K562 (cell line): ENCODE results near the gene VEZF1. TPM values are rescaled to one million over a fixed set of nuclear protein-coding genes. Genes with fewer than 3 reads are reported as not detected.

Source experiments
- ATAC-seq: fragments of 200-7000 bp; cut with Tn5 transposase; 3 replicates; pipeline ENCODE4 v1.9.1; 2020; ENCODE audit warnings: moderate library complexity
- BruUV-seq: library from RNA; stranded (reverse); fragments of 400-500 nt; replicated peaks from 2 replicates; lab custom pipeline; 2021; lab: Mats Ljungman, UMichigan
- CTCF ChIA-PET: fragments of 300-600 bp; formaldehyde crosslinking; extraction: SDS; loops from one replicate; lab custom pipeline; 2021; ENCODE audit warnings: low intra/inter-chr PET ratio; lab: Yijun Ruan, JAX
- POLR2A ChIA-PET: fragments of 300-600, 350-650 bp; sonication (Branson Sonifier 250); formaldehyde crosslinking; extraction: SDS; loops from one replicate; lab custom pipeline; 2021; ENCODE audit warnings: antibody characterized with exemption, inconsistent platforms; lab: Yijun Ruan, JAX
- DNase-seq, 4 experiments: peaks; one replicate each; pipeline versions ENCODE4 v3.0.0 to v3.0.0-alpha.2; 2011 to 2018; ENCODE audit warnings: low spot score in 3 of 4, mixed read lengths in 3 of 4; ENCODE audit errors: extremely low read depth in 1 of 4
- FAIRE-seq: peaks from 2 replicates; lab custom pipeline; 2011; peaks lifted over from hg19 to GRCh38; lab: Jason Lieb, UNC
- H2AFZ ChIP-seq: 2 replicates; pipeline ENCODE4 v1.6.0; 2011; ENCODE audit warnings: low read depth, low read length, control low read depth, inconsistent platforms
- H3K27ac ChIP-seq: fragments of 200-600 bp; 3 replicates; pipeline ENCODE4 v1.8.0; 2011; ENCODE audit warnings: low read depth, mild to moderate bottlenecking, control low read depth, inconsistent platforms, low read length, moderate library complexity, mixed read lengths; ENCODE audit errors: extremely low read depth
- H3K27me3 ChIP-seq, 2 experiments: fragments of 300-600 bp in 1 of 2; 2 replicates in 1 of 2; 3 replicates in 1 of 2; pipeline versions ENCODE4 v1.6.0 to v1.8.0; 2011; ENCODE audit warnings: inconsistent platforms in 2 of 2, low read length in 2 of 2, mild to moderate bottlenecking in 1 of 2, mixed read lengths in 1 of 2, moderate library complexity in 1 of 2; ENCODE audit not compliant: control insufficient read depth in 2 of 2, insufficient read depth in 2 of 2
- H3K36me3 ChIP-seq: fragments of 300-600 bp; 3 replicates; pipeline ENCODE4 v1.8.0; 2011; ENCODE audit warnings: mild to moderate bottlenecking, low read length, inconsistent platforms; ENCODE audit not compliant: control insufficient read depth, insufficient read depth
- H3K4me1 ChIP-seq, 2 experiments: fragments of 200-600 bp in 1 of 2; replicated peaks in 1 of 2; 2 replicates in 1 of 2; 3 replicates in 1 of 2; pipeline versions ENCODE4 v1.5.1 to v1.8.0; 2011; ENCODE audit warnings: inconsistent platforms in 2 of 2, low read length in 2 of 2, mild to moderate bottlenecking in 1 of 2, mixed read lengths in 1 of 2, moderate library complexity in 1 of 2; ENCODE audit not compliant: control insufficient read depth in 2 of 2, insufficient read depth in 2 of 2
- H3K4me2 ChIP-seq: 2 replicates; pipeline ENCODE4 v1.6.1; 2011; ENCODE audit warnings: low read length, control low read depth, inconsistent platforms, mixed read lengths; ENCODE audit not compliant: insufficient read depth
- H3K4me3 ChIP-seq: fragments of 200-600 bp; sonication (generic), shearing (Covaris generic); 2 replicates; pipeline ENCODE4 v1.5.1; 2016; ENCODE audit warnings: control low read depth, inconsistent platforms
- H3K79me2 ChIP-seq: fragments of 200-600 bp; 3 replicates; pipeline ENCODE4 v1.8.0; 2011; ENCODE audit warnings: low read length, inconsistent platforms; ENCODE audit not compliant: control insufficient read depth, insufficient read depth
- H3K9ac ChIP-seq, 2 experiments: 2 replicates each; pipeline versions ENCODE4 v1.6.0 to v1.6.1; 2011; ENCODE audit warnings: low read depth in 2 of 2, low read length in 2 of 2, control low read depth in 1 of 2, inconsistent platforms in 1 of 2, mild to moderate bottlenecking in 1 of 2, mixed read lengths in 1 of 2; ENCODE audit not compliant: insufficient read depth in 1 of 2
- H3K9me1 ChIP-seq: one replicate; pipeline ENCODE4 v1.6.0; 2011; ENCODE audit warnings: inconsistent platforms, mild to moderate bottlenecking, low read length, moderate library complexity; ENCODE audit not compliant: control insufficient read depth, insufficient read depth
- H3K9me3 ChIP-seq: replicated peaks from 2 replicates; pipeline ENCODE4 v1.5.1; 2011; ENCODE audit warnings: low read depth, low read length, inconsistent platforms; ENCODE audit not compliant: control insufficient read depth, insufficient read depth
- H4K20me1 ChIP-seq: replicated peaks from 2 replicates; pipeline ENCODE4 v1.6.1; 2011; ENCODE audit warnings: low read length, inconsistent platforms, mixed read lengths; ENCODE audit not compliant: control insufficient read depth, insufficient read depth
- HNRNPUL1 ChIP-seq: fragments of 200-400 bp; formaldehyde crosslinking; IDR thresholded peaks from 2 replicates; pipeline ENCODE4 v1.6.1; 2017; ENCODE audit warnings: low read length
- MIER1 ChIP-seq: fragments of 450-650 bp; IDR thresholded peaks from 2 replicates; pipeline ENCODE4 v1.6.1; 2016; ENCODE audit warnings: antibody characterized with exemption, mild to moderate bottlenecking, low read depth
- NFIX ChIP-seq: fragments of 250-450 bp; sonication (Bioruptor Pico); IDR thresholded peaks from 2 replicates; pipeline ENCODE4 v1.4.0; 2020; ENCODE audit warnings: low read depth, mild to moderate bottlenecking, moderate library complexity
- PHTF2 ChIP-seq: fragments of 250-450 bp; sonication (Bioruptor Pico); IDR thresholded peaks from 2 replicates; pipeline ENCODE4 v1.5.0; 2021; ENCODE audit warnings: mild to moderate bottlenecking
- PTBP1 ChIP-seq: fragments of 200-400 bp; formaldehyde crosslinking; IDR thresholded peaks from 2 replicates; pipeline ENCODE4 v1.6.1; 2017; ENCODE audit warnings: low read depth, low read length
- SREBF1 ChIP-seq: fragments of 150-350 bp; IDR thresholded peaks from 2 replicates; pipeline ENCODE4 v1.6.1; 2014; ENCODE audit warnings: antibody characterized with exemption, low read depth, low read length, borderline replicate concordance
- TEAD2 ChIP-seq: fragments of 450-650 bp; IDR thresholded peaks from 2 replicates; pipeline ENCODE4 v1.6.1; 2016; ENCODE audit warnings: missing genetic modification characterization, control low read depth, missing compliant biosample characterization
- TFAM ChIP-seq: fragments of 250-450 bp; sonication (Bioruptor Pico); conservative IDR thresholded peaks from 2 replicates; pipeline ENCODE4 v1.5.0; 2021; ENCODE audit warnings: mild to moderate bottlenecking, moderate library complexity
- TFE3 ChIP-seq: fragments of 450-650 bp; formaldehyde crosslinking; IDR thresholded peaks from 2 replicates; pipeline ENCODE4 v1.4.0; 2020; ENCODE audit warnings: mild to moderate bottlenecking, mixed read lengths
- ZNF778 ChIP-seq: fragments of 450-650 bp; formaldehyde crosslinking; IDR thresholded peaks from 2 replicates; pipeline ENCODE4 v1.4.0; 2020; ENCODE audit warnings: mild to moderate bottlenecking, moderate library complexity
- WGBS: fragments of 100-300 bp; shearing (Covaris generic); methylation state at CpG from one replicate; pipeline ENCODE4 v1.1.6; 2016; ENCODE audit warnings: low coverage, mixed read lengths; ENCODE audit not compliant: insufficient coverage; ENCODE audit errors: missing lambda C conversion rate; 5-methylcytosine and 5-hydroxymethylcytosine counted together
- in situ Hi-C: fragments of 300-500 bp; cut with MboI; formaldehyde crosslinking; loops from 4 replicates; pipeline ENCODE4 v1.15.0; 2018; ENCODE audit warnings: inconsistent platforms, mixed read lengths
- intact Hi-C: fragments of 100-400 bp; cut with micrococcal nuclease; formaldehyde crosslinking; loops from 2 replicates; pipeline ENCODE4 v1.14.2; 2022
- polyA plus RNA-seq, 8 experiments: library from polyadenylated mRNA; depleted of rRNA in 4 of 8; stranded (reverse) in 5 of 8; unstranded in 3 of 8; fragments of >200 nt; fragmentation: Nextera tagmentation in 2 of 8; fragmentation: Illumina TruSeq in 1 of 8; extraction: Ambion mirVana in 2 of 8; extraction: Trizol in 1 of 8; gene quantifications; 2 replicates each; pipeline versions ENCODE4 v1.2.1 to v1.2.3, GENCODE V29; 2011 to 2014; ENCODE audit warnings: inconsistent platforms in 1 of 8, missing spikeins in 1 of 8
- total RNA-seq, 7 experiments: library from RNA; depleted of rRNA in 6 of 7; stranded (reverse); fragments of >200 nt in 6 of 7; fragmentation: Illumina TruSeq in 2 of 7; extraction: Trizol in 2 of 7; gene quantifications; 2 replicates each; pipeline versions ENCODE4 v1.2.1 to v1.2.3, GENCODE V29; 2011 to 2021; ENCODE audit warnings: low replicate concordance in 1 of 7

The VEZF1 gene
- total and polyA plus RNA-seq, 9 of the 15 experiments (the other 6 are each of a cell fraction or from before 2014, with no cell fraction given), result 9.5 to 33.4 (median 22.1) TPM

DNA sequence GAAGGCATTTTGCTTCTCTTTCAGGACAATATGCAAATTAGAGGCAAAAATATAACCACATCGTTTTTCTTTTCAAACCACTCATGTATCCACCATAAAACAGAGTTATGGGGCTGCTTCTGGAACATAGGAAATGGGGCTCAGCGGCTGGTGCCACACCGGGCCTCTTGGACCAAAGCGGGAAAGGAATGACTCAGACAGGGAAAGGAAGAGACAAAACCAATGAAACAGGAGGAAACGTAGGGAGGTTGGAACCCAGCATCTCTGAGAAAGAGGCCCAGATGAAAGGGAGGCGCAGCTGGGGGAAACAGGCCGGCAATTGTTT is 61.4 kb downstream of the VEZF1 start:
- TF ChIP-seq PTBP1, result no peak
- intact Hi-C loops, result no loop called here
- in situ Hi-C loops, result no loop called here
- no peaks in the 10 kb centered on the region for H3K36me3 ChIP-seq
- H3K4me1 ChIP-seq, result no peaks in the 10 kb centered on the region
- ChIA-PET CTCF (no interaction called here), POLR2A (interaction anchor here (0.5 kb wide), 1 partner anchor 15 kb away, joined by 3 read pairs; no protein-coding TSS in a partner anchor)
- 12% methylated on average over 5 of the region's 7 CpGs for WGBS
- H3K9ac ChIP-seq, result no peak overlapping the region
- H3K4me3 ChIP-seq, result no peak overlapping the region
- DNase-seq, result no peak
- peaks cover 2% of the 10 kb centered on the region for H3K9me1 ChIP-seq
- peaks cover 48 to 71% of the 10 kb centered on the region in 2 experiments for H3K27me3 ChIP-seq
- no peak overlapping the region for H3K27ac ChIP-seq
- no peak for ATAC-seq
- FAIRE-seq, result no peak
- no peak overlapping the region for H2AFZ ChIP-seq
- no peaks in the 10 kb centered on the region for H3K79me2 ChIP-seq
- no peak overlapping the region for H3K4me2 ChIP-seq
- BruUV-seq, result no TSS peak
- peaks cover 5% of the 10 kb centered on the region for H4K20me1 ChIP-seq
- H3K9me3 ChIP-seq, result no peaks in the 10 kb centered on the region

DNA sequence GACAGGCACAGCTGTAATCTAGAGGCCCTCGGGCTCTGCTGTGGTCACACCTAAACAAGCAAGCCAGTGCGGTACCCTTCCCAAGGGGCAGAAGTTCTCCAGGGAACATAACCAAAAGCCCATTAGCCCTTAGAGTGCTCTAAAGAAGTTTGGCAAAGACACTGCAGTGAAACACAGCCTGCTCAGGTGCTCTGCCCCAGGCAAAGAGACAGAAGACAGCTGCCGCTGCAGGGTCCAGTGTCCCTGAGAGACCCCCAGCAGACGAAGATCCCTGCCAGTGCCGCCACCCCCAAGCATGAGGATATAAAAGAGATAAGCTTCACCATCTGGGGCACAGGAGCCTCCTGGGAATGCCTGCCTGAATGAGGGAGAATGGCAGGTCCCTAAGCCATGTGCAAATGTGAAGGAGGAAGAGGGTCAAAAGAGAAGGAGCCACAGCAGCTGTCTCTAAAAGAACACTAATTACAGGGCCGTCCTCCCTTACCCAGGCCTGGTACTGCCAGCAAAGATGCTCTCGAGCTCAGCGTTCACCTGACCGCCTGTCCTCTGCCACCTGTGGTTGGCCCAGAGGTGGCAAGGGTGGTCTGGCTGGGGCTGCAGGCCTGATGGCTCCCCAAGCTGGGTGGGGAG is 62.6 kb downstream of the VEZF1 start:
- intact Hi-C loops (no loop called here), in situ Hi-C loops (no loop called here)
- ChIA-PET CTCF (no interaction called here), POLR2A (interaction anchor here (0.6 to 1.1 kb wide), 5 partner anchors 9 to 695 kb away, joined by 3 to 4 read pairs (median 3); no protein-coding TSS in a partner anchor)
- no TSS peak for BruUV-seq
- Histone ChIP-seq H3K4me2 (no peak overlapping the region), H3K27ac (no peak overlapping the region), H3K4me3 (no peak overlapping the region), H3K4me1 (no peaks in the 10 kb centered on the region), H4K20me1 (peaks cover 5% of the 10 kb centered on the region), H3K79me2 (no peaks in the 10 kb centered on the region), H3K9me3 (no peaks in the 10 kb centered on the region), H3K9ac (no peak overlapping the region), H2AFZ (no peak overlapping the region), H3K36me3 (no peaks in the 10 kb centered on the region), H3K27me3 (peaks cover 36 to 71% of the 10 kb centered on the region in 2 experiments), H3K9me1 (no peaks in the 10 kb centered on the region)
- DNase-seq (no peak), FAIRE-seq (no peak), ATAC-seq (no peak)
- WGBS, result 17% methylated on average over 9 of the region's 9 CpGs
- no peak for TF ChIP-seq TEAD2 (tag)
- TF ChIP-seq SREBF1, result no peak
- no peak for TF ChIP-seq TFAM (CRISPR knock-in tag)
- TF ChIP-seq TFE3, result no peak
- no peak for TF ChIP-seq MIER1
- TF ChIP-seq NFIX (CRISPR knock-in tag), result no peak
- no peak for TF ChIP-seq PHTF2 (CRISPR knock-in tag)
- TF ChIP-seq HNRNPUL1, result no peak
- no peak for TF ChIP-seq ZNF778
